Renal pelvis (tissue), 4 donors: ENCODE measurements around the gene BAZ2B. TPM values are rescaled to one million over a fixed set of nuclear protein-coding genes. Genes with fewer than 3 reads are reported as not detected.

Experiments used
- DNase-seq: peaks from one replicate; pipeline ENCODE4 v3.0.0-alpha.2; 2013
- polyA plus RNA-seq, 3 donors: library from polyadenylated mRNA; unstranded; fragments of 120-200 nt; gene quantifications; one replicate each; pipeline ENCODE4 v1.2.1, GENCODE V29; 2013; ENCODE audit not compliant: insufficient read length in 3 of 3

The BAZ2B gene
- polyA plus RNA-seq, 3 donors = 71.4 to 83.8 (median 77.0) TPM

DNA sequence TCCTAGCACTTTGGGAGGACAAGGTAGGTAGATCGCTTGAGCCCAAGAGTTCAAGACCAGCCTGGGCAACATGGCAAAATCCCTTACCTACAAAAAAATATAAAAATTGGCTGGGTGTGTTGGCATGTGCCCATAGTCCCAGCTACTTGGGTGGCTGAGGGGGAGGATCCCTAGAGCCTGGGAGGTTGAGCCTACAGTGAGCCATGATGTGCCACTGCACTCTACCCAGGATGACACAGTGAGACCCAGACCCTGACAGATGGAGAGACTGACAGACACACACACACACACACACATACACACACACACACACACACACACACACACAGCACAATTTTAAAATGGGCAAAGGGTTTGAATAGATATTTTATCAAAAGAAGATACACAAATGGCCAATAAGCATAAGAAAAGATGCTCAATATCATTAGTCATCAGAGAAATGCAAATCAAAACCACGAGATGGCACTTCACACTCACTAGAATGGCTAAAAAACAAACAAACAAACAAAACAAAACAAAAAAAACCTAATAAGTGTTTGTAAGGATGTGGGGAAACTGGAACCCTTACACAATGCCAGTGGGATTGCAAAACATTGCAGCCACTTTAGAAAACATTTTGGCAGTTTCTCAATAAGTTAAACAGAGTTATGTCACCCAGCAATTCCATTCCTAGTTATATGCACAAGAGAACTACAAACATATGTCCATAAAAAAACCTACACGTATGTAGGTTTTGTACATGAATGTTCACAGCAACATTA, 42.3 kb downstream of the BAZ2B start:
- no peak for DNase-seq

DNA sequence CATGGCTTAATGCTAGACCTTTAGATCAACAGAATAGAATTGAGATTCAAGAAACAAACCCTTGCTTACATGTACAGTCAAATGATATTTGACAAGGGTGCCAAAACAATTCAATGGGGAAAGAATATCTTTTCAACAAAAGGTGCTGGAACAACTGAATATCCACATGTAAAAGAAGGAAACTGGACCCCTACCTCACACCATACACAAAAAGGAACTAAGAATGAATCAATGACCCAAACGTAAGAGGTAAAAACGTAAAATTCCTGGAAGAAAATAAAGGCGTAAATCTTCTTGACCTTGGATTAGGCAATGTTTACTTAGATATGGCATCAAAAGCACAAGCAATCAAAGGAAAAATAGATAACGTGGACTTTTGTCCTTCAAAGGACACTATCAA, 43.1 kb downstream of the BAZ2B start:
- no peak for DNase-seq

DNA sequence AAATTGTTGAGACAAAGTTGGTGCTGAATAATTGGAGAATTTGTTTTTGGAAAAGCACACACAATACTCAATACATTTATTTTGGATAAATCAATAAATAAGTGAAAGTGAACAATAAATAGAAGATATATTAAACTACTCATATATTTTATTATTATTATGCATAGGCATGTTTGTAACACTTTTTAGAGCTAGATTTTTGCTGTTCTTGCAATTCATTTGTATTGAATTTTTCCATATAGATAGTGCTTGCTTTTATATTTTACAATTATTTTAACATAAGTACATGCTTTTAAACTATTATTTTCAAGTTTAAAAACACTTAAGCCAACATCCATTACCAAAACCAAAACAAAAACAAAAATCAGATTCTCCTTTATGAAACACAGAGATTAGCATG, 43.9 kb downstream of the BAZ2B start:
- no peak for DNase-seq

DNA sequence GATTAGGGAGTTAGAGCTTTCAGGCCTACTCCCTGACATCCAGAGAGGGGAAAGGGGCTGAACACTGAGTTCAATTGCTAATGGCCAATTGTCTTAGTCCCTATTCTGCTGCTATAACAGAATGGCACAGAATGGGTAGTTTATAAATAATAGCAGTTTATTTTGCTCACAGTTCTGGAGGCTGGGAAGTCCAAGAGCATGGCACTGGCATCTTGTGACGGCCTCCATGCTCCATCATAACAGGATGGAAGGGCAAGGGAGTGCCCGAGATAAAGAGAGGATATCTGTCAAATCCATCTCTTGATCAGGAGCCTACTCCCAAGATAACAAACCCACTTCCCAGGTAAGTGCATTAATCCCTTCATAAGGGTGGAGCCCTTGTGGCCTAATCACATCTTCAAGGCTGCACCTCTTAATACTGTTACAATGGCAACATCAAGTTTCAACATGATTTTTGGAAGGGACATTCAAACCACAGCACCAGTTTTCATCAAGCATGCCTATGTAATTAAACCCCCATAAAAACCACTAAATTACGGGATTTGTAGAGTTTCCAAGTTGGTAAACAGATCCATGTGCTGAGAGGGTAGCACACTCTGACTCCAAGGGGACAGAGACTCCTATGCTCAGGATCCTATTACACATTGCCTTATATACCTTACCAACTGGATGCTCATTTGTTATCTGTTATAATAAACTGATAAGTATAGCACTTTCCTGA, 44.6 kb downstream of the BAZ2B start:
- no peak for DNase-seq

DNA sequence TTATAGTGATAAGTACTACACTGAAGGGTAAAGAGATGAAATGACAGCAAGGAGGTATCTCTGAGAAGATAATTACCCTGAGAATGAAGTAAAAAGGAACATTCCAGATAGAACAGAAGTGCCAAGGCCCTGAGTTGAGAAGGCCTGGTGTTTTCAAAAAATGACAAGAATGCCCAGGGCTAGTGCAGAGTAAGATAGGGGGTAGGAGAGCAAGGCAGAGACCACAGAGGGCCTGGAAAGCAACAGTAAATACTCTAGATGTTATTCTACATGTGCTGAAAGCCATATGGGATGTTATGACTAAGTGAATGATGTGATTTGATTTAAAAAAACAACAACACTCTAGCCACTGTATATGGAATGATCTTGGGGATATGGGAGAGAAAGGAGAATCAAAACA, 52.3 kb downstream of the BAZ2B start:
- DNase-seq = no peak

DNA sequence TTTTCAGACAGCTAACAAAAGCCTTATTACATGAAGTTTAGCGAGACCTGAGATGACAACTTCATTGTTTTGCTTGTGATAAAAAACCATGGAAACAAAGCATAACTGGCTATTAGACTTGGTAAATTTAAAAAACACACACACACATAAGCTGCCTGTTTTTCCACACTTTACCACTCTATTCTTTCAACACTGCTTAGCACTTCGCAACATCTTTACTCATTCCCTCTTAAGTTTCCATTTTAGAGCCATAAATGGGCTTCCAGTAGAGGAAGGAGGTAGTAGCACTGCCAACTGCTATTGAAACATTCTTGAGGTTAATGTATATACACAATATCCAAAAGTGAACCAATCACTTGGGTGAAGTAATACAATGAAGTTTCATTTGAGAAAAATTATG, 54.1 kb downstream of the BAZ2B start:
- DNase-seq = no peak

DNA sequence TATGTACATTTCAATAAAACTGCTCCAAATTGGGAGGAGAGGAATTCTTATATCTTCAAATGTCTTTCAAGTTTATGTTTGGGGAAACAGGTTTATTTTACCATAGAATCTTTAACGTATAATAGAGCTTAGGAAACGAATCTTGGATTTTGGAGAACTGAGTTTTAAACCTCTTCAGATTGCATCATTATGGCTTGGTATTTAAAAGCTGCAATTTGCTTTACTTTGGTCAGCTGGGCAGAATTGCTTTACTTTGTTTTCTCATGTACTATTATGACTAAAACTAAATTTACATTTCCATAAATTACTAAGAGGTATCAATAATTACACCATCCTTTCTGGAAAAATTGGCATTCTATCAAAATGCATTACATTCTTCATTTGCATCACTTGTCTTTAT, 54.6 kb downstream of the BAZ2B start:
- DNase-seq = no peak

DNA sequence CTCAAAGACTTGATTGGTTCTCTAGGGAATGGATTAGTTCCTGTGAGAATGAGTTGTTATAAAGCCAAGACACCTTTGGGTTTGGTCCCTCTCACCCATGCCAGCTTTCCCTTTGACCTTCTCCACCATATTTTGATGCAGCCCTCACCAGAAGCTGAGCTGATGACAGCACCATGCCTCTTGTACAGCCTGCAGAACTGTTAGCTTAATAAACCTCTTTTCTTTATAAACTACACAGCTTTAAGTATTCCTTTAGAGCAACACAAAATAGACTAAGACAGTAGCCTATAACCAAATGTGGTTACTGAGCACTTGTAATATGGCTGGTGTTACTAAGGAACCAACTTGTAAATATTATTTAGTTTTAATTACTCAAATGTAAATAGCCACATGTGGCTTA, 55.1 kb downstream of the BAZ2B start:
- DNase-seq = no peak

DNA sequence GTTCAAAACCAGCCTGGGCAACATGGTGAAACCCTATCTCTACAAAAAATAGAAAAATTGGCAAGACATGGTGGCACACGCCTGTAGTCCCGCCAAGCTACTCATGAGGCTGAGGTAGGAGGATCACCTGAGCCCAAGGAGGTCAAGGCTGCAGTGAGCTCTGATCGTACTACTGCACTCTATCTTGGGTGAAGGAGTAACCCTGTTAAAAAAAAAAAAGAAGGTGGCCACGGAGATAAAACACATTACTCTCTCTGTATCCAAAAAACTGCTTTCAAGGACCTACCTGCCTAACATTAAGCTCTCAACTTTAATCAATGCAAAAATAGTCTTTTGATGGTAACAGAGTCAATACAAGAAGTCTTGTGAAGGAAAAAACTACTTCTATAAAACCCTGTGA, 57.3 kb downstream of the BAZ2B start:
- no peak for DNase-seq

DNA sequence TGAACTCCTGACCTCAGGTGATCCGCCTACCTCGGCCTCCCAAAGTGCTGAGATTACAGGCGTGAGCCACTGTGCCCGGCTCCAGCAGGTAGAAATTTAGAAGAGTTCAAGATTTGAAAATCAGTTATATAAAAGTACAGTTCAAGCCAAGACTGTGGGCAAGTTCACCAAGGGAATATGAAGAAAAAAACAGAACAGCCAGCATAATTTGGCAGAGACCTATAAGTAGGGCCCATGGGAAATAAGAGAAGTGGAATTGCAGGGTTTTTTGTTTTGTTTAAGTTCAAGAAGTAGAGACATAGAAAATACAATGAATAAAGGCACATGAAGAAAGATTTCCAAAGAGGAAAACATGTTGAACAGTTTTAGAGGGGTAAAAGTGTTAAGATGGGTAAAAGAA, 57.9 kb downstream of the BAZ2B start:
- no peak for DNase-seq

DNA sequence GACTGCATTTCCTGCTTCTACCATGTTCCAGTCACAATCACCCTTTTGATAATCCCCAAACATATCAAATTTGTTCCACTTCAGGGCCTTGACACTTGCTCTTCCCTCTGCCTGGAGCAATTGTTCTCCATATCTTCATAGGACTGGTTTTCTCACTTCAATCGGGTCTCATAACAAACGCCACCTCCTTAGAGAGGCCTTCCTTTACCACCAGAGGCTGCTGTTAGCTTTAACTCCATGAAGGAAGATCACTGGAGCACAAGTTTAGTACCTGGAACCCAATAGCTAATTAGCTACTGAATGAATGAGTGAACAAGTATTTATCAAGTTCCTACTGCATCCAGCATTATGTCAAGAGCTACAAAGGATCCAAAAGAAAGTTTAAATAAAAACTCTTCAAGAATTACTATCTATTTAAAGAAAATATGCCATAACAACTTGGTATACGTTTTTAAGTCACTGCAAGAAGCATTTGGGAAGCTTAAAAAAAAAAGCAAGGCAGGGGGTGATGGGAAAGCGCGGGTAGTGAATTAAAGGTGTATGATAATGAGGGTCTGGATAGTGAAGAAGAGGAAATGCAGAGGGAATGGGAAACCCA, 58.8 kb downstream of the BAZ2B start:
- DNase-seq = no peak

DNA sequence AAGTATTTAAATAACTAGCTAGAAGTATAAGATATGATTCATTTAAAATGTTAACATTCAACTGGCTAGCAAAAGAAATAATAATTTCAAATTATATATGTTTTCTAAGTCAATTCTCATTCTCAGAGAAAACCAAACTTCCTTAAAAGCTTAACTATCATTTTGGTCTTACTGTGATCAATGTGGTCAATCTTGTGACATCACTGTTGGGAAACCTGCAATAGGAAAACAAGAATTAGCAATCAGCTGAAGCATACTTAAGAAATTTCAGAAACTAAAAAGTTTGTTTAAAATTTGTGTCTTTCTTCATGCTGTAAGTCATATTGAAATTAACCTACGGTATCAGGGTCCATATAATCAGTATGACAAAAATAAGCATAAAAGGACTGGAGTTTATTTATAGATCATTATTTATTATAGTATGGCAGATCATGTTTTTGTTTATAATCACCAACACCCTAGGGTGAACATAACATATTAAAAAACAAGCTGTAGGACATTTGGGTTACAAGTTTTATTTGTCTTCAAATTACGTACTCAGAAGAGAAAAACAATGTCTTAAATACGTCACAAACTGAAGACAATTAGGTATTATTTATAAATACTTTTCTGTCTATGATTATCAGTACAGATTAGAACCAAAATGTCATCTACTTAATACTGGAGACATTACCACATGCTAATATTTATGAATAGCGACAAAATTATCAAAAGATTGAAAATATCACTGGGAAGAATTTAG, 60.5 kb downstream of the BAZ2B start:
- no peak for DNase-seq

DNA sequence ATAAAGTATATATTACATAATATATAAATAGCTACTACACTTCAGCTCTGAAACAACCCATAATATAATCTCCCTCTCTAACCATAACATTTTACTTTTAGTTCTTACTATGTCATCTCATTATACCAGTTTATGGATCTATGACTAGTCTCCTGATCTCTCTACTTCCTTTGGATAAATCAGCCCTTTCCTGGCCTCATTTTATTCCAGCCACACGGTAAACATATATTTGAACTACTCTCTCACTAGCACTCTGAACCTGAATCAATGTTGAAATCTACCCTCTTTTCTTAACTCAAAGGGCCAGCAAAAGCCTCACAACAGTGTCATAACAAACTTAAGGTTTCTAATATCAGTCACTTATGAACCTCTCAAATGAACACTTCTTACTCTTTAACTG, 62.6 kb downstream of the BAZ2B start:
- no peak for DNase-seq

DNA sequence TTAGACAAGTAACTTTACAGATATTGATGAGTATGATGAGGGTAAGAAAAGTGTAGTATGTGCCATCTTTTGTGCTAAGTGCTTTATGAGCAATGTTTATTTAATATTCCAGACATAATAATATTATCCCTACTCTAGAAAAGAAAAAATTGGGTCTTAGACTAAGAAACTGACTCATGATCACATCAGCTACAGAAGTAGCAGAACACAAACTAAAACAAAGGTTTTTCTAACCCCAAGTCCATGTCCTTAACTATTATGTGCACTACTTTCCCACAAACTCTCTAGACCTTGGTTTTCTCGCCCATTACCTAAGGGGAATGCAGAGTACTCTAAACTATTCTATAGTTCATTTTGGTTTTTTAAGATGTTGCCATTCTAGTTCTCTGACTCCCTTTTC, 64.5 kb downstream of the BAZ2B start:
- DNase-seq = no peak

DNA sequence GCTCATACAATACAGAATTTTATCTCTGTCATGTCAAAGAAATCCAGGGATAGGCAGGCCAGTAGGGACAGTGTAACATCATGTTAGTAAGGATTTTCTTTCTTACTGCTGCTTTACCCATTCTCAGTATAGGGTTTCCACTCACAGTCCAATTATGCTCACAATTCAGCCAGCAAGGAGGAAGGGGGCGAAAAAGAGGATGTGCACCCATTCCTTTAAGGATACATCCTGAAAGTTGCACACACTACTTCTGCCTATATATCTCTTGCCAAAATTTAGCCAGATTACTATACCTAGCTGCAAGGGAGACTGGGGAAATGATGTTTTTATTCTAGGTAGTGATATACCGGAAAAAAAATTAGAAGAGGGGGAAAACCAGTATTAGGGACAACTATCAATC, 66.1 kb downstream of the BAZ2B start:
- DNase-seq = no peak

DNA sequence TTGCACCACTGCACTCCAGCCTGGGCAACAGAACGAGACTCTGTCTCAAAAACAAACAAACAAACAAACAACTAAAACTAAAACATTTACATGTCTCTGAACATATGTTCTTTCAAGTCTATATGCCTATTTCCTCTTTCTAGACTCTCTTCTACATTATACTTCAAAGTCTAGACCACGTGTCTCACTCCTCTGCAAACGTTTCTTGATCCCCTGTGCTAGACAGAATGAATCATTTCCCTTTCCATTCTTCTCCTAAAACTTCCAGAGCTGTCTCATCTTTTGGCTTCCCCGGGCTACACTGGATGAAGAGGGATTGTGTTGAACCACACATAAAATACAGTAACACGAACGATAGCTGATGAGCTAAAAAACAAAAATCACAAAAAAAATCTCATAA, 67.1 kb downstream of the BAZ2B start:
- DNase-seq = no peak

DNA sequence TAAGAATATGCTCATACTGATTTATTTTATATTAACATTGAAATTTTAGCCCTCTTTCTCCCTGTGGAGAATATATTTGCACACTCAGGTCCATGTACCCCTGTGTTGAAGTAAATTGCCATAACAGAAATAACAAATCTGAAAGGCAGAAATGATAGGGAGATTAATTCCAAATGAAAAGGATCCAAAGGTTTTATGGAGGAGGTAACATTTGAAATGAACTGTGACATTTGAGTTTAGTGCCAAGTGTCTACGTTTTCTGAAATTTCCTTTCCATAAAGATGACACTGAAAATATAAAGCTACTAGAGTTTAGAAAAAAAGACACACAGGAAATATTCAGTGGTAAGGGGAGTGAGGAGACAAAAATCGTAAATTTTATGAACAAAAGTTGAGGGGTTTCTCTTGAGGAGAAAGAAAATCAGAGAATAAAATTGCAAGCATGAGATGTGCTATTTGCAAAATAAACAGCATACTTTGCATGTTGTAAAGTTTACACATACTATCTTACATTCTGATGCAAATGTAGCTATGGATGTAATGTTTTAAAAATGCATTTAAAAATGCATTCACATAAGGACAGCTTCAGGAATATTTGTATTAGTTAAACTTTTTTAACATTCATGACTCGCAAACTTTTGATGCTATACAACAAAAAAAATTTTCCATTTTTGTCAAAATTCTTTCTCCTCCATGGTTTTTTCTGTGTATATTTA, 69.5 kb downstream of the BAZ2B start:
- DNase-seq = no peak

DNA sequence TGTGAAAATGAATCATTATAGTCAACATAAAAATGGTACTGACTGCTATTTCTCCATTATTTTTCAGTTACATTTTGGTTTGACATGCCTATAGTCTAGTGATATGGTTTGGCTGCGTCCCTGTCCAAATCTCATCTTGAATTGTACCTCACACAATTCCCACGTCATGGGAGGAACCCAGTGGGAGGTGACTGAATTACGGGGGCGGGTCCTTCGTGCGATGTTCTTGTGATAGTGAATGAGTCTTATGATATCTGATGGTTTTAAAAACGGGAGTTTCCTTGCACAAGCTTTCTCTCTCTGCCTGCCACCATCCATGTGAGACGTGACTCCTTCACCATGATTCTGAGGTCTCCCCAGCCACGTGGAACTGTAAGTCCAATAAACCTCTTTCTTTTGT, 70.3 kb downstream of the BAZ2B start:
- no peak for DNase-seq

DNA sequence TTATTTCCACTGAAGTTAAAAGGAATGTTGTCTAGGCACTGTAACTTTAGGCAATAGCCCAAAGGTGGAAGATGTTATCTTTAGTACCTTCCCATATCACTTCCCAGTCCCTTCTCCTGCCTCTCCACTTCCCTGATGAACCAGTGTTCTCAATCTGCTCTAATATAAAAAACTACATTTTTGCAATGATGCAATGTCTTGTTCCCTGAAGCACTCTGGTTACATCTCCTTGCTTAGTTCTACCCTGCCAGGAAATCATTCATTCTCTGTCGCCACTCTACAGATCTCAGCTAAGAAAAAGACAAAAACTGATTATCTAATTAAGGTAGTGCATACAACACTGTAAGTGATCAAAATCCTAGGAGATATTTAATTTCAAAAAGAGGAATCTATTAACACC, 71.3 kb downstream of the BAZ2B start:
- no peak for DNase-seq

DNA sequence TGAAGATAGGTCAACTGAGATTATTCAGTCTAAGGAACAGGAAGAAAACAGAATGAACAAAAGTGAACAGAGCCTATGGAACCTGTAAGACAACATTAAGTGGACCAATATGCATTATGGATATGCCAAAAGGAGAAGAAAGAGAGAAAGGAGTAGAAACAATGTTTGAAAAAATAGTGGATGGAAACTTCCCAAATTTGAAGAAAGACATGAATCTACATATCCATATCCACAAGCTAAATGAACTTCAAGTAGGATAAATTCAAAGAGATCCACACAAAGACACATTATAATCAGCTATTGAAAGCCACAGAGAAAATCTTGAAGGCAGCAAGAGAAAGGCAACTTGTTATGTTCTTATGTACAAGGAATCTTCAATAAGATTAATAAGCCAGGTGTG, 74.2 kb downstream of the BAZ2B start:
- no peak for DNase-seq

DNA sequence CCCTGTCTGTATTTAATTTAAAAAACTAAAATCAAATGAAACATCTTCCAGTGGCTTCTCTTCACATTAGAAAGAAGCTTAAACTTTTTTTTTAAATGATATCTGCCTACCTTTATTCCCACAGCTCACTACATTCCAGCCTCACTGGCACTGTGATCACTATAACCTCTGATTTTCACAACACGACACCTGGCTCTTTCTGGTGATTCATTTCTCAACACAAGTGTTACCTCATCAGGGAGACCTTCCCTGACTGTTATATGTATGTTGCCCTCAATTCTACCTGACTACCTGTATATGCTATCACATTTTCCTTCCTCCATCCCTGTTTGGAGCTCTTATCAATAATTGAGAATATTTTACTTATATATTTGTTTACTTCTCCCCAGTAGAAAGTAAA, 76.6 kb downstream of the BAZ2B start:
- DNase-seq = no peak

DNA sequence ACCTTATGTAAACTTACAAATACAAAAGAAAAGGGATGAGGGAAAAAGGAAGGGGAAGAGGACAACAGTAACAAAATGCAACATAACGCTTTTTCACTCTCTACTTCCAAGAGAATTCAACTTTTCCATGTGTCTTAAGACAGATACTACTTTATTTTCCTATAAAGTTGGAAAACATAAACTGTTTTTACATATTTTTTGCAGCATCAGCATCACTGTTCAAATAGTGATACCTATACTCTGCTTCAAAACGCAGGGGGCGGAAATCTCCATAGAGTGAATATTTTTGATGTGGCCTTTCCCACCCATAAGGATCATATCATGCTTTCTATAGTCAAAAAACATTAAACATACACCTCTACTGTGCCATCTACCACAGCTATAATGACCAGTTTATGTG, 77.5 kb downstream of the BAZ2B start:
- no peak for DNase-seq
